ENCODE data around the gene B3GAT1. TPM values are rescaled to one million over a fixed set of nuclear protein-coding genes. Genes with fewer than 3 reads are reported as not detected.
"Not testable (repeated sequence)": the region's sequence is repeated elsewhere in the genome, so short reads cannot be mapped to it uniquely, and the experiment has no call there.

B3GAT1 gene
- total RNA-seq (2014; rRNA removed; shearing (Covaris generic)), result not detected in 2 replicates

- in situ Hi-C loops (cut with HindIII; ENCODE audit: low sequenced_read_pairs), result no loop called here
- no peak for DNase-seq (ENCODE audit: low spot score)
These were observed at the start of gene B3GAT1 for GRCh38 chr11:134412203-134413042. TSS of gene B3GAT1 (minus strand) at chr11:134412242. CDS start at chr11:134387659, 24,583 bp downstream.

GRCh38 chr11:134461621-134462020 lies 49.6 kb upstream of the B3GAT1 start:
- DNase-seq (ENCODE audit: low spot score), result no peak
- in situ Hi-C loops (cut with HindIII; ENCODE audit: low sequenced_read_pairs), result no loop called here

GRCh38 chr11:134460881-134461280 lies 48.8 kb upstream of the B3GAT1 start:
- no peak for DNase-seq (ENCODE audit: low spot score)
- in situ Hi-C loops (cut with HindIII; ENCODE audit: low sequenced_read_pairs), result no loop called here

- DNase-seq (ENCODE audit: low spot score), result no peak
- in situ Hi-C loops (cut with HindIII; ENCODE audit: low sequenced_read_pairs), result no loop called here
These were observed 48.1 kb upstream of the B3GAT1 start for GRCh38 chr11:134460062-134460561.

- DNase-seq (ENCODE audit: low spot score), result no peak
- in situ Hi-C loops (cut with HindIII; ENCODE audit: low sequenced_read_pairs), result no loop called here
These were observed 47.4 kb upstream of the B3GAT1 start for GRCh38 chr11:134459246-134460061.

- in situ Hi-C loops (cut with HindIII; ENCODE audit: low sequenced_read_pairs); DNase-seq (ENCODE audit: low spot score): not testable (repeated sequence)
These were observed 45.5 kb upstream of the B3GAT1 start for GRCh38 chr11:134457411-134458007.

GRCh38 chr11:134455516-134455915 lies 43.5 kb upstream of the B3GAT1 start:
- in situ Hi-C loops (cut with HindIII; ENCODE audit: low sequenced_read_pairs), result no loop called here
- DNase-seq (ENCODE audit: low spot score), result no peak

GRCh38 chr11:134454146-134454690 lies 42.2 kb upstream of the B3GAT1 start:
- no peak for DNase-seq (ENCODE audit: low spot score)
- in situ Hi-C loops (cut with HindIII; ENCODE audit: low sequenced_read_pairs), result no loop called here

- in situ Hi-C loops (cut with HindIII; ENCODE audit: low sequenced_read_pairs), result no loop called here
- DNase-seq (ENCODE audit: low spot score), result no peak
These were observed 41.4 kb upstream of the B3GAT1 start for GRCh38 chr11:134453441-134453840.

GRCh38 chr11:134452838-134453155 lies 40.8 kb upstream of the B3GAT1 start:
- in situ Hi-C loops (cut with HindIII; ENCODE audit: low sequenced_read_pairs), result no loop called here
- no peak for DNase-seq (ENCODE audit: low spot score)

- in situ Hi-C loops (cut with HindIII; ENCODE audit: low sequenced_read_pairs), result no loop called here
- peak; percentile 61 for DNase-seq (ENCODE audit: low spot score)
These were observed 40.2 kb upstream of the B3GAT1 start for GRCh38 chr11:134452026-134452837.

GRCh38 chr11:134450186-134450585 lies 38.1 kb upstream of the B3GAT1 start:
- in situ Hi-C loops (cut with HindIII; ENCODE audit: low sequenced_read_pairs), result no loop called here
- DNase-seq (ENCODE audit: low spot score), result no peak

- in situ Hi-C loops (cut with HindIII; ENCODE audit: low sequenced_read_pairs), result no loop called here
- no peak for DNase-seq (ENCODE audit: low spot score)
These were observed 37.7 kb upstream of the B3GAT1 start for GRCh38 chr11:134449713-134450112.

GRCh38 chr11:134449051-134449450 lies 37.0 kb upstream of the B3GAT1 start:
- DNase-seq (ENCODE audit: low spot score), result no peak
- in situ Hi-C loops (cut with HindIII; ENCODE audit: low sequenced_read_pairs), result no loop called here

GRCh38 chr11:134447696-134448095 lies 35.7 kb upstream of the B3GAT1 start:
- no peak for DNase-seq (ENCODE audit: low spot score)
- in situ Hi-C loops (cut with HindIII; ENCODE audit: low sequenced_read_pairs), result no loop called here

- in situ Hi-C loops (cut with HindIII; ENCODE audit: low sequenced_read_pairs), result no loop called here
- DNase-seq (ENCODE audit: low spot score), result no peak
These were observed 33.7 kb upstream of the B3GAT1 start for GRCh38 chr11:134445601-134446325.

GRCh38 chr11:134444160-134445108 lies 32.4 kb upstream of the B3GAT1 start:
- DNase-seq (ENCODE audit: low spot score); in situ Hi-C loops (cut with HindIII; ENCODE audit: low sequenced_read_pairs): not testable (repeated sequence)

Measured in G401 (cell line).